ENCODE measurements around the gene MS4A2. TPM values are rescaled to one million over a fixed set of nuclear protein-coding genes. Genes with fewer than 3 reads are reported as not detected.

The MS4A2 gene
- polyA plus RNA-seq, 3 donors, result 0.19 to 0.26 TPM; not detected in 1

GRCh38 chr11:60097189-60097588 lies 8.7 kb downstream of the MS4A2 start:
- no peaks in the 10 kb centered on the region for H3K36me3 Mint-ChIP-seq
- no peaks in the 10 kb centered on the region for H3K27me3 Mint-ChIP-seq (ENCODE audit: low read depth in 3 of 3)
- Histone ChIP-seq H3K9me3 (replicated peaks in 1 of 2; ENCODE audit: control insufficient read depth in 1 of 2, insufficient read depth in 1 of 2, low read length in 2 of 2) (no peaks in the 10 kb centered on the region), H3K36me3 (replicated peaks in 1 of 2; ENCODE audit: control insufficient read depth in 1 of 2, insufficient read depth in 2 of 2, low read length in 2 of 2) (no peaks in the 10 kb centered on the region), H4K20me1 (ENCODE audit: insufficient read depth, low read length) (no peaks in the 10 kb centered on the region), H3K27me3 (ENCODE audit: control insufficient read depth in 2 of 2, insufficient read depth in 2 of 2, low read length in 2 of 2) (no peaks in the 10 kb centered on the region), H3K4me2 (replicated peaks; ENCODE audit: extremely low read depth, low read length, poor library complexity, severe bottlenecking) (no peak overlapping the region), H2AFZ (ENCODE audit: insufficient read depth, low read depth, low read length, poor library complexity, severe bottlenecking) (no peak overlapping the region), H3K4me3 (replicated peaks in 1 of 3; ENCODE audit: low read depth in 2 of 3, low read length in 3 of 3) (no peak overlapping the region), H3K79me2 (ENCODE audit: insufficient read depth, low read length) (no peaks in the 10 kb centered on the region), H3K9ac (ENCODE audit: insufficient read depth, low read length, poor library complexity, severe bottlenecking) (no peak overlapping the region), H3K27ac (ENCODE audit: low read depth in 1 of 2, low read length in 2 of 2) (no peak overlapping the region), H3K4me1 (ENCODE audit: control insufficient read depth in 1 of 2, insufficient read depth in 2 of 2, low read length in 2 of 2) (peaks cover 3% of the 10 kb centered on the region in 2 donors)
- intact Hi-C loops (cut with micrococcal nuclease), result no loop called here
- no peak overlapping the region for H3K4me3 Mint-ChIP-seq
- no peak for TF ChIP-seq CTCF (IDR thresholded peaks at IDR 0.05)
- H3K27ac Mint-ChIP-seq, result no peak overlapping the region
- peaks cover 15% of the 10 kb centered on the region for H3K4me1 Mint-ChIP-seq
- DNase-seq, result no peak
- no CpG with 5 or more reads among the region's 1 CpG for WGBS (ENCODE audit: insufficient coverage)
- peaks cover 0 to 3% (median 0%) of the 10 kb centered on the region in 7 donors for H3K9me3 Mint-ChIP-seq

GRCh38 chr11:60098508-60098907 lies 10.0 kb downstream of the MS4A2 start:
- Histone ChIP-seq H3K27ac (ENCODE audit: low read depth in 1 of 2, low read length in 2 of 2) (no peak overlapping the region), H3K4me2 (replicated peaks; ENCODE audit: extremely low read depth, low read length, poor library complexity, severe bottlenecking) (no peak overlapping the region), H3K36me3 (replicated peaks in 1 of 2; ENCODE audit: control insufficient read depth in 1 of 2, insufficient read depth in 2 of 2, low read length in 2 of 2) (no peaks in the 10 kb centered on the region), H2AFZ (ENCODE audit: insufficient read depth, low read depth, low read length, poor library complexity, severe bottlenecking) (no peak overlapping the region), H3K4me1 (ENCODE audit: control insufficient read depth in 1 of 2, insufficient read depth in 2 of 2, low read length in 2 of 2) (peaks cover 3% of the 10 kb centered on the region in 2 donors), H3K9me3 (replicated peaks in 1 of 2; ENCODE audit: control insufficient read depth in 1 of 2, insufficient read depth in 1 of 2, low read length in 2 of 2) (no peaks in the 10 kb centered on the region), H3K9ac (ENCODE audit: insufficient read depth, low read length, poor library complexity, severe bottlenecking) (no peak overlapping the region), H3K27me3 (ENCODE audit: control insufficient read depth in 2 of 2, insufficient read depth in 2 of 2, low read length in 2 of 2) (no peaks in the 10 kb centered on the region), H3K79me2 (ENCODE audit: insufficient read depth, low read length) (no peaks in the 10 kb centered on the region), H3K4me3 (replicated peaks in 1 of 3; ENCODE audit: low read depth in 2 of 3, low read length in 3 of 3) (no peak overlapping the region), H4K20me1 (ENCODE audit: insufficient read depth, low read length) (no peaks in the 10 kb centered on the region)
- H3K9me3 Mint-ChIP-seq, result peaks cover 0 to 3% (median 0%) of the 10 kb centered on the region in 7 donors
- no peaks in the 10 kb centered on the region for H3K27me3 Mint-ChIP-seq (ENCODE audit: low read depth in 3 of 3)
- intact Hi-C loops (cut with micrococcal nuclease), result no loop called here
- H3K4me1 Mint-ChIP-seq, result peaks cover 15% of the 10 kb centered on the region
- H3K4me3 Mint-ChIP-seq, result no peak overlapping the region
- TF ChIP-seq CTCF (IDR thresholded peaks at IDR 0.05), result no peak
- no peak for DNase-seq
- no peaks in the 10 kb centered on the region for H3K36me3 Mint-ChIP-seq
- no peak overlapping the region for H3K27ac Mint-ChIP-seq
